OCI-LY1 (cell line): Measurements from ENCODE around the gene ENPP3.

Experiments
- H2AFZ ChIP-seq: fragments of 200-600 bp; sonication (generic), shearing (Covaris generic); 2 replicates; pipeline ENCODE4 v1.6.0; 2014; ENCODE audit warnings: antibody characterized with exemption, mild to moderate bottlenecking, low read length
- H3F3A ChIP-seq: fragments of 200-600 bp; sonication (generic), shearing (Covaris generic); 2 replicates; pipeline ENCODE4 v1.6.0; 2014; ENCODE audit warnings: mild to moderate bottlenecking, antibody characterized with exemption, low read length, moderate library complexity; ENCODE audit not compliant: insufficient read depth
- H3K27ac ChIP-seq: fragments of 200-600 bp; sonication (generic); 2 replicates; pipeline ENCODE4 v1.5.1; 2014; ENCODE audit warnings: low read length, mixed run types, mild to moderate bottlenecking, low read depth; ENCODE audit not compliant: poor library complexity, severe bottlenecking
- H3K27me3 ChIP-seq: fragments of 200-600 bp; sonication (generic); 2 replicates; pipeline ENCODE4 v1.6.0; 2014; ENCODE audit warnings: antibody characterized with exemption, mild to moderate bottlenecking, low read length, moderate library complexity; ENCODE audit not compliant: insufficient read depth
- H3K36me3 ChIP-seq: fragments of 200-600 bp; sonication (generic); 2 replicates; pipeline ENCODE4 v1.6.1; 2014; ENCODE audit warnings: mild to moderate bottlenecking, antibody characterized with exemption, low read length, moderate library complexity, mixed read lengths; ENCODE audit not compliant: insufficient read depth
- H3K4me1 ChIP-seq: fragments of 200-600 bp; sonication (generic); 2 replicates; pipeline ENCODE4 v1.5.1; 2014; ENCODE audit warnings: mild to moderate bottlenecking, low read length, moderate library complexity; ENCODE audit not compliant: insufficient read depth, severe bottlenecking
- H3K4me2 ChIP-seq: fragments of 200-600 bp; sonication (generic), shearing (Covaris generic); 2 replicates; pipeline ENCODE4 v1.6.1; 2014; ENCODE audit warnings: low read length
- H3K4me3 ChIP-seq: fragments of 200-600 bp; sonication (generic); 2 replicates; pipeline ENCODE4 v1.5.1; 2014; ENCODE audit warnings: low read length, low read depth, mild to moderate bottlenecking, mixed read lengths; ENCODE audit not compliant: poor library complexity, severe bottlenecking
- H3K79me2 ChIP-seq: fragments of 200-600 bp; shearing (Covaris generic); 2 replicates; pipeline ENCODE4 v1.6.1; 2016; ENCODE audit warnings: mixed run types, low read length, mixed read lengths; ENCODE audit not compliant: insufficient read depth
- H3K9ac ChIP-seq: fragments of 200-600 bp; sonication (generic), shearing (Covaris generic); 2 replicates; pipeline ENCODE4 v1.6.1; 2014; ENCODE audit warnings: mild to moderate bottlenecking, low read length, mixed read lengths
- H3K9me2 ChIP-seq: fragments of 200-600 bp; sonication (generic), shearing (Covaris generic); 2 replicates; pipeline ENCODE4 v1.6.1; 2014; ENCODE audit warnings: low read depth, mild to moderate bottlenecking, low read length, mixed read lengths
- H3K9me3 ChIP-seq: fragments of 200-600 bp; shearing (Covaris generic); 2 replicates; pipeline ENCODE4 v1.6.1; 2014; ENCODE audit warnings: low read length, mixed read lengths
- H4K20me1 ChIP-seq: fragments of 200-600 bp; sonication (generic), shearing (Covaris generic); 2 replicates; pipeline ENCODE4 v1.6.0; 2016; ENCODE audit warnings: mild to moderate bottlenecking, low read length; ENCODE audit not compliant: insufficient read depth
- EZH2 ChIP-seq: fragments of 200-600 bp; sonication (generic), shearing (Covaris generic); IDR thresholded peaks from 2 replicates; pipeline ENCODE4 v1.8.0; 2017; ENCODE audit warnings: borderline replicate concordance, mixed run types, mild to moderate bottlenecking, antibody characterized with exemption, low read length, moderate library complexity, mixed read lengths
- TF ChIP-seq, protein P1 (sequence below): fragments of 200-600 bp; sonication (generic), shearing (Covaris generic); IDR thresholded peaks from 2 replicates; pipeline ENCODE4 v1.5.1; 2017; ENCODE audit warnings: mild to moderate bottlenecking, antibody characterized with exemption, low read length, moderate library complexity, mixed read lengths

The ENPP3 gene

DNA sequence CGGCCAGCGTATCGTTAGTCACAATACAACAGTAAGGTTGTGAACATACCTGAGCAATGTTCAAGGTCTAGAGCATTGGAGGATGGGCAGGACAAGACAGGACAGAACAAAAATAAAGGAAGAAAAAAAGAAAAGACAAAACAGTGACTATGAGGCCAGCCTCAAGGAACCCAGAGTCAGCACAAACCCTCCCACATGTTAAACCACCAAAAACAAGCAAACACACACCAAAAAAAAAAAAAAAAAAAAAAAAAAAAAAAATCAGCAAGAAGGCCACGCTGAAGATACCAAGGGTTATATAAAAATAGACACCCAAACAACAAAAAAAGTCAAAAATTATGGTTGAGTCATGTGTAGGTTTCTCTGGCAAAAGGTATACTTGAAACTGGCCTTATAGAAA, 21.8 kb upstream of the ENPP3 start:
- Histone ChIP-seq H3K27ac (no peak overlapping the region), H3F3A (no peaks in the 10 kb centered on the region), H3K36me3 (peaks cover 73% of the 10 kb centered on the region), H3K79me2 (no peaks in the 10 kb centered on the region), H4K20me1 (no peaks in the 10 kb centered on the region), H3K9ac (no peak overlapping the region), H3K4me2 (no peak overlapping the region), H3K4me1 (no peaks in the 10 kb centered on the region), H3K27me3 (no peaks in the 10 kb centered on the region), H3K9me2 (no peaks in the 10 kb centered on the region), H2AFZ (no peak overlapping the region), H3K9me3 (no peaks in the 10 kb centered on the region), H3K4me3 (no peak overlapping the region)
- TF ChIP-seq EZH2: no peak
- TF ChIP-seq, protein P1, sequence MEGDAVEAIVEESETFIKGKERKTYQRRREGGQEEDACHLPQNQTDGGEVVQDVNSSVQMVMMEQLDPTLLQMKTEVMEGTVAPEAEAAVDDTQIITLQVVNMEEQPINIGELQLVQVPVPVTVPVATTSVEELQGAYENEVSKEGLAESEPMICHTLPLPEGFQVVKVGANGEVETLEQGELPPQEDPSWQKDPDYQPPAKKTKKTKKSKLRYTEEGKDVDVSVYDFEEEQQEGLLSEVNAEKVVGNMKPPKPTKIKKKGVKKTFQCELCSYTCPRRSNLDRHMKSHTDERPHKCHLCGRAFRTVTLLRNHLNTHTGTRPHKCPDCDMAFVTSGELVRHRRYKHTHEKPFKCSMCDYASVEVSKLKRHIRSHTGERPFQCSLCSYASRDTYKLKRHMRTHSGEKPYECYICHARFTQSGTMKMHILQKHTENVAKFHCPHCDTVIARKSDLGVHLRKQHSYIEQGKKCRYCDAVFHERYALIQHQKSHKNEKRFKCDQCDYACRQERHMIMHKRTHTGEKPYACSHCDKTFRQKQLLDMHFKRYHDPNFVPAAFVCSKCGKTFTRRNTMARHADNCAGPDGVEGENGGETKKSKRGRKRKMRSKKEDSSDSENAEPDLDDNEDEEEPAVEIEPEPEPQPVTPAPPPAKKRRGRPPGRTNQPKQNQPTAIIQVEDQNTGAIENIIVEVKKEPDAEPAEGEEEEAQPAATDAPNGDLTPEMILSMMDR: no peak

DNA sequence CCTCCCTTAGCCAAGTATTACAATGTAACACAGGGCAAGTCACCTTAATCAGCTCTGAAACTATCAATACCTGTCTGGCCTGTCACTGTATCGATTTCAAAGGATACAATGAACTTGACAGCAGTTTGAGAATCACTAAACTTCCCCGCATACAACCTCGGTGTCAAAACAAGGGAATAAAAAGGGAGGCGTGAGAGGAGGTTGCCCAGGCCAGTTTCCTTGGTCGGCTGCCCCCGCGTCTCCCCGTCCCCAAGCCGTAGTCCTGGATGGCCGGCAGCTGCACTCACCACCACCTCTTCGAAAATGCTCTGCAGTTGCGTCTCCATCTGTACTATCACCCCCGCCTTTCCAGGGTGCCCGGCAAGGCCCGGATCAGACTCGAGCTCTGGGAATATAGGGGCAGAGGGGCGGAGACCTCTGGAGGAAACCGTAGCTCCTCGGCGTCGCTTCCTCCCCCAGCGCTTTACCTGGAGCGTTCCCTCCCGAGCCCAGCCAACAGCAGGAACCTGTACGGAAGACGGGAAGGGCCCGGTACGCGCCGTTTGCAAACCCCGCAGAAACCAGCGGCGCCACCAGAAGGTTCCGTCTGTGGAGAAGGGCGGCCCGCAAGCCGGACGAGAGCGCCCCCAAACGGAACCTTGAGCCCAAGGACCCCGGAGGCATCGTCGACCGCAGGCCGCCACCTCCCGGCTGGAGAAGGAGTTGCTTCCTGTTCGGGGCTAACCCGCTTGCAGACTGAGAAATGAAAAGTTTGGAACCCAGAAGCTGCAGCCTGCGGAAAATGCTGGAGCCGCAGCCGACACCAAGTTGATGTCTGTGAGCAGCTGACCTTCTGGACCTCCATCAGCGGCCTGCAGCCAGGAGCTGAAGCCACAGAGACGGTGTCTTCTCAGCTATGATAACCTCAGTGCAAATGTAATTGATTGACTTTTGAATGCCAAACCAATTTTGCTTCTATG, 9.1 kb upstream of the ENPP3 start, which contains the start of gene MED23:
TSS of gene MED23 (minus strand) at position 519 of the 959 bp plus-strand sequence. CDS start at position 326, 193 bp downstream.
- H3F3A ChIP-seq: no peaks in the 10 kb centered on the region
- peaks cover 11% of the 10 kb centered on the region for H3K4me1 ChIP-seq
- peak within 1 kb of the TSS; percentile 31; the same call in 1 of the 2 replicates for H2AFZ ChIP-seq
- H3K9ac ChIP-seq: peak within 1 kb of the TSS; percentile 82
- peaks cover 12% of the 10 kb centered on the region for H3K79me2 ChIP-seq
- TF ChIP-seq, protein P1: peak; percentile 99
- TF ChIP-seq EZH2: no peak
- H3K9me2 ChIP-seq: no peaks in the 10 kb centered on the region
- H3K27ac ChIP-seq: no peak within 1 kb of the TSS
- H3K27me3 ChIP-seq: no peaks in the 10 kb centered on the region
- H3K4me3 ChIP-seq: peak within 1 kb of the TSS; percentile 89
- peak within 1 kb of the TSS; percentile 76 for H3K4me2 ChIP-seq
- H3K36me3 ChIP-seq: peaks cover 27% of the 10 kb centered on the region
- H4K20me1 ChIP-seq: no peaks in the 10 kb centered on the region
- no peaks in the 10 kb centered on the region for H3K9me3 ChIP-seq

DNA sequence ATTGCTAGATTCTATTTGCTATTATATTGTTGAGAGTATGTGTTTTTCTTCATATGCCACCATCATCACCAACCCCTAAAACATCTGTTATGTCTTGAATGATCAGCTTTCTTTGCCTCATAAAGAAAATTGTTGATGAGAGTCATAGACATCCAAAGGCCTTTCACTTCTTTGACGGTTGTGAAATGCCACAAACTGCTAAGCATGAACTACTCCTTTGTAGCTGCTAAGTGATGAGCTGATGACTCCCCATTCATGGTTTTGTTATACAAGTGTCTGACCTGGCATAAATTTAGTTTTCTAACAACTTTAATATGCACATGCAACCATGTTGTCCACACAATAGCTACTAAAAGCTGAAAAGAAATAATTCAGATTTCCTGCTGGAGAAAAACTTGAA, 8.4 kb upstream of the ENPP3 start:
- TF ChIP-seq, protein P1: no peak
- no peak for TF ChIP-seq EZH2
- H3K9me3 ChIP-seq: no peaks in the 10 kb centered on the region
- no peak overlapping the region for H2AFZ ChIP-seq
- no peaks in the 10 kb centered on the region for H4K20me1 ChIP-seq
- H3K27ac ChIP-seq: no peak overlapping the region
- H3K4me3 ChIP-seq: peak overlapping the region; percentile 89
- no peaks in the 10 kb centered on the region for H3F3A ChIP-seq
- no peak overlapping the region for H3K9ac ChIP-seq
- H3K36me3 ChIP-seq: peaks cover 20% of the 10 kb centered on the region
- no peaks in the 10 kb centered on the region for H3K9me2 ChIP-seq
- H3K4me1 ChIP-seq: peaks cover 11% of the 10 kb centered on the region
- peaks cover 12% of the 10 kb centered on the region for H3K79me2 ChIP-seq
- H3K27me3 ChIP-seq: no peaks in the 10 kb centered on the region
- peak overlapping the region; percentile 57; the same call in 1 of the 2 replicates for H3K4me2 ChIP-seq
